ENCODE measurements around the gene TNFAIP8.

GRCh38 chr5:119387945-119388618, 32.3 kb downstream of the TNFAIP8 start:
- no peak for TF ChIP-seq CTCF (IDR thresholded peaks at IDR 0.05)
- TF ChIP-seq EP300 (IDR thresholded peaks at IDR 0.05), result no peak

Data from ovary (tissue), 3 donors.